ENCODE measurements around the gene SPG11. TPM values are rescaled to one million over a fixed set of nuclear protein-coding genes. Genes with fewer than 3 reads are reported as not detected.
A peak's percentile ranks its signal among the peaks of the same experiment; 100 is the strongest.
"Not testable (repeated sequence)": the region's sequence is repeated elsewhere in the genome, so short reads cannot be mapped to it uniquely, and the experiment has no call there.

Gene SPG11, protein sequence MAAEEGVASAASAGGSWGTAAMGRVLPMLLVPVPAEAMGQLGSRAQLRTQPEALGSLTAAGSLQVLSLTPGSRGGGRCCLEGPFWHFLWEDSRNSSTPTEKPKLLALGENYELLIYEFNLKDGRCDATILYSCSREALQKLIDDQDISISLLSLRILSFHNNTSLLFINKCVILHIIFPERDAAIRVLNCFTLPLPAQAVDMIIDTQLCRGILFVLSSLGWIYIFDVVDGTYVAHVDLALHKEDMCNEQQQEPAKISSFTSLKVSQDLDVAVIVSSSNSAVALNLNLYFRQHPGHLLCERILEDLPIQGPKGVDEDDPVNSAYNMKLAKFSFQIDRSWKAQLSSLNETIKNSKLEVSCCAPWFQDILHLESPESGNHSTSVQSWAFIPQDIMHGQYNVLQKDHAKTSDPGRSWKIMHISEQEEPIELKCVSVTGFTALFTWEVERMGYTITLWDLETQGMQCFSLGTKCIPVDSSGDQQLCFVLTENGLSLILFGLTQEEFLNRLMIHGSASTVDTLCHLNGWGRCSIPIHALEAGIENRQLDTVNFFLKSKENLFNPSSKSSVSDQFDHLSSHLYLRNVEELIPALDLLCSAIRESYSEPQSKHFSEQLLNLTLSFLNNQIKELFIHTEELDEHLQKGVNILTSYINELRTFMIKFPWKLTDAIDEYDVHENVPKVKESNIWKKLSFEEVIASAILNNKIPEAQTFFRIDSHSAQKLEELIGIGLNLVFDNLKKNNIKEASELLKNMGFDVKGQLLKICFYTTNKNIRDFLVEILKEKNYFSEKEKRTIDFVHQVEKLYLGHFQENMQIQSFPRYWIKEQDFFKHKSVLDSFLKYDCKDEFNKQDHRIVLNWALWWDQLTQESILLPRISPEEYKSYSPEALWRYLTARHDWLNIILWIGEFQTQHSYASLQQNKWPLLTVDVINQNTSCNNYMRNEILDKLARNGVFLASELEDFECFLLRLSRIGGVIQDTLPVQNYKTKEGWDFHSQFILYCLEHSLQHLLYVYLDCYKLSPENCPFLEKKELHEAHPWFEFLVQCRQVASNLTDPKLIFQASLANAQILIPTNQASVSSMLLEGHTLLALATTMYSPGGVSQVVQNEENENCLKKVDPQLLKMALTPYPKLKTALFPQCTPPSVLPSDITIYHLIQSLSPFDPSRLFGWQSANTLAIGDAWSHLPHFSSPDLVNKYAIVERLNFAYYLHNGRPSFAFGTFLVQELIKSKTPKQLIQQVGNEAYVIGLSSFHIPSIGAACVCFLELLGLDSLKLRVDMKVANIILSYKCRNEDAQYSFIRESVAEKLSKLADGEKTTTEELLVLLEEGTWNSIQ (N-terminal part only)
- 49.2 TPM for total RNA-seq
- long read RNA-seq, full-length matches to known transcripts = 3 of 24 reads
- long read RNA-seq, partial matches to known transcripts = 10 of 24 reads
- long read RNA-seq, other reads (novel, unspliced or antisense) = 11 of 24 reads

DNA sequence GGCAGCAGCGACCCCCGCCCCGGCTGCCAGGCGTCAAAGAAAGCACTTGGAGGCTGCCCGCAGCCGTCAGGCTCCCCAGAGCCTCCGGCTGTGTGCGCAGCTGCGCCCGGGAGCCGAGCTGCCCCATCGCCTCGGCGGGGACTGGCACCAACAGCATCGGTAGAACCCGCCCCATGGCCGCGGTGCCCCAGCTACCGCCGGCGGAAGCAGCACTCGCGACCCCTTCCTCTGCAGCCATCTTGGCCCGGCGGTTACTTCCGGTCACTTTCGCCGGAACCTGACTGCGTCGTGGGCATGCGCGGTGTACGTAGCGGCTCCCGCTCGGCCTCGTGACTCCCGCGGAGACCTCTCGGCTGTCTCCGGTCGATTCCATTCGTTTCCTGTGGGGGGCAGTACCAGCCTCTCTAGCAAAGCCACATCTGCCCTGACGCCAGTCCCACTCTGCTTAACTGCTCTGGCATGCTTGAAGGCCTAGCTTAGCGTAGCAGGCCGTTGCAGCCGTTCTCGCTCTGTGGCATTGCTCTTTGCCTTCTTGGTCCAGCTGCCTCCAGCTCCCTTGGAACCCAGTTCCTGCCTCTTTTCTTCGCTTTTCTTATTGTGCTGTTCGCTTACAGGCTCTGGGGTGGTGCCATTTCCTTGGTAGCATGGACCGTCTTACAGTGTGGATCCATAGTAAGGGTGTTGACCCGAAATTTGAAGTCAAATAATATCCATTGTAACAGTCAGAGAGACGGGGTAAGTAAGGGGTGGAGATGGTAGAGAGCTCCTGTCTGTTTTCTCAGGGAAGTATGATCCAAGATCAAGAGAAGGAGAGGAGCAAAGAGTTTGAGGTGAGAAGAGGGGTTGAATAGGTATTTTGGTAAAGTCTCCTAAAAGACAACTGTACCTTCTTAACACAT, at the start of gene SPG11:
Gene SPG11, minus strand, starts transcription at position 253 of the 899 bp plus-strand sequence. Its CDS starts 15 bp downstream, at position 238.
- peak; percentile 99 for DNase-seq (ENCODE audit: low spot score)
- intact Hi-C loops (cut with DNase I) = loop anchor here (1.0 to 2.0 kb wide), 3 partner anchors 48 to 74 kb away; partner anchors contain the start of genes B2M and PATL2

DNA sequence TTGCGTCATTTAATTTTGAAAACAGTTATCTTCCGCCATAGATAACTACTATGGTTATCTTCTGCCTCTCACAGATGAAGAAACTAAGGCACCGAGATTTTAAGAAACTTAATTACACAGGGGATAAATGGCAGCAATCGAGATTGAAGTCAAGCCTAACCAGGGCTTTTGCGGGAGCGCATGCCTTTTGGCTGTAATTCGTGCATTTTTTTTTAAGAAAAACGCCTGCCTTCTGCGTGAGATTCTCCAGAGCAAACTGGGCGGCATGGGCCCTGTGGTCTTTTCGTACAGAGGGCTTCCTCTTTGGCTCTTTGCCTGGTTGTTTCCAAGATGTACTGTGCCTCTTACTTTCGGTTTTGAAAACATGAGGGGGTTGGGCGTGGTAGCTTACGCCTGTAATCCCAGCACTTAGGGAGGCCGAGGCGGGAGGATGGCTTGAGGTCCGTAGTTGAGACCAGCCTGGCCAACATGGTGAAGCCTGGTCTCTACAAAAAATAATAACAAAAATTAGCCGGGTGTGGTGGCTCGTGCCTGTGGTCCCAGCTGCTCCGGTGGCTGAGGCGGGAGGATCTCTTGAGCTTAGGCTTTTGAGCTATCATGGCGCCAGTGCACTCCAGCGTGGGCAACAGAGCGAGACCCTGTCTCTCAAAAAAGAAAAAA, 49.0 kb upstream of the SPG11 start:
- intact Hi-C loops (cut with DNase I) = no loop called here
- DNase-seq (ENCODE audit: low spot score) = peak; percentile 86

DNA sequence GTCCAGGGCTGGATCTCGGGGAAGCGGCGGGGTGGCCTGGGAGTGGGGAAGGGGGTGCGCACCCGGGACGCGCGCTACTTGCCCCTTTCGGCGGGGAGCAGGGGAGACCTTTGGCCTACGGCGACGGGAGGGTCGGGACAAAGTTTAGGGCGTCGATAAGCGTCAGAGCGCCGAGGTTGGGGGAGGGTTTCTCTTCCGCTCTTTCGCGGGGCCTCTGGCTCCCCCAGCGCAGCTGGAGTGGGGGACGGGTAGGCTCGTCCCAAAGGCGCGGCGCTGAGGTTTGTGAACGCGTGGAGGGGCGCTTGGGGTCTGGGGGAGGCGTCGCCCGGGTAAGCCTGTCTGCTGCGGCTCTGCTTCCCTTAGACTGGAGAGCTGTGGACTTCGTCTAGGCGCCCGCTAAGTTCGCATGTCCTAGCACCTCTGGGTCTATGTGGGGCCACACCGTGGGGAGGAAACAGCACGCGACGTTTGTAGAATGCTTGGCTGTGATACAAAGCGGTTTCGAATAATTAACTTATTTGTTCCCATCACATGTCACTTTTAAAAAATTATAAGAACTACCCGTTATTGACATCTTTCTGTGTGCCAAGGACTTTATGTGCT, 48.4 kb upstream of the SPG11 start:
- intact Hi-C loops (cut with DNase I) = loop anchor here (1.0 kb wide), 2 partner anchors 16 to 49 kb away; partner anchors contain the start of gene SPG11
- DNase-seq (ENCODE audit: low spot score) = peak; percentile 80

DNA sequence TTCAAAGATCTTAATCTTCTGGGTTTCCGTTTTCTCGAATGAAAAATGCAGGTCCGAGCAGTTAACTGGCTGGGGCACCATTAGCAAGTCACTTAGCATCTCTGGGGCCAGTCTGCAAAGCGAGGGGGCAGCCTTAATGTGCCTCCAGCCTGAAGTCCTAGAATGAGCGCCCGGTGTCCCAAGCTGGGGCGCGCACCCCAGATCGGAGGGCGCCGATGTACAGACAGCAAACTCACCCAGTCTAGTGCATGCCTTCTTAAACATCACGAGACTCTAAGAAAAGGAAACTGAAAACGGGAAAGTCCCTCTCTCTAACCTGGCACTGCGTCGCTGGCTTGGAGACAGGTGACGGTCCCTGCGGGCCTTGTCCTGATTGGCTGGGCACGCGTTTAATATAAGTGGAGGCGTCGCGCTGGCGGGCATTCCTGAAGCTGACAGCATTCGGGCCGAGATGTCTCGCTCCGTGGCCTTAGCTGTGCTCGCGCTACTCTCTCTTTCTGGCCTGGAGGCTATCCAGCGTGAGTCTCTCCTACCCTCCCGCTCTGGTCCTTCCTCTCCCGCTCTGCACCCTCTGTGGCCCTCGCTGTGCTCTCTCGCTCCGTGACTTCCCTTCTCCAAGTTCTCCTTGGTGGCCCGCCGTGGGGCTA, 47.8 kb upstream of the SPG11 start, which contains the start of the genes B2M and PATL2:
Gene B2M, plus strand, starts transcription at position 422 of the 647 bp plus-strand sequence. Its CDS starts 30 bp downstream, at position 452.
Gene PATL2, minus strand, starts transcription at position 228 of the 647 bp plus-strand sequence. CDS start 34,833 bp downstream, outside the sequence.
- peak; percentile 98 for DNase-seq (ENCODE audit: low spot score)
- intact Hi-C loops (cut with DNase I) = loop anchor here (1.0 kb wide), 2 partner anchors 17 to 48 kb away; partner anchors contain the start of gene SPG11

DNA sequence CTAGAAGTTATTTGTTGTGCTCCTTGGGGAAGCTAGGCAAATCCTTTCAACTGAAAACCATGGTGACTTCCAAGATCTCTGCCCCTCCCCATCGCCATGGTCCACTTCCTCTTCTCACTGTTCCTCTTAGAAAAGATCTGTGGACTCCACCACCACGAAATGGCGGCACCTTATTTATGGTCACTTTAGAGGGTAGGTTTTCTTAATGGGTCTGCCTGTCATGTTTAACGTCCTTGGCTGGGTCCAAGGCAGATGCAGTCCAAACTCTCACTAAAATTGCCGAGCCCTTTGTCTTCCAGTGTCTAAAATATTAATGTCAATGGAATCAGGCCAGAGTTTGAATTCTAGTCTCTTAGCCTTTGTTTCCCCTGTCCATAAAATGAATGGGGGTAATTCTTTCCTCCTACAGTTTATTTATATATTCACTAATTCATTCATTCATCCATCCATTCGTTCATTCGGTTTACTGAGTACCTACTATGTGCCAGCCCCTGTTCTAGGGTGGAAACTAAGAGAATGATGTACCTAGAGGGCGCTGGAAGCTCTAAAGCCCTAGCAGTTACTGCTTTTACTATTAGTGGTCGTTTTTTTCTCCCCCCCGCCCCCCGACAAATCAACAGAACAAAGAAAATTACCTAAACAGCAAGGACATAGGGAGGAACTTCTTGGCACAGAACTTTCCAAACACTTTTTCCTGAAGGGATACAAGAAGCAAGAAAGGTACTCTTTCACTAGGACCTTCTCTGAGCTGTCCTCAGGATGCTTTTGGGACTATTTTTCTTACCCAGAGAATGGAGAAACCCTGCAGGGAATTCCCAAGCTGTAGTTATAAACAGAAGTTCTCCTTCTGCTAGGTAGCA, 47.0 kb upstream of the SPG11 start:
- intact Hi-C loops (cut with DNase I) = loop anchor here (1.0 kb wide), 2 partner anchors 18 to 47 kb away; partner anchors contain the start of gene SPG11

DNA sequence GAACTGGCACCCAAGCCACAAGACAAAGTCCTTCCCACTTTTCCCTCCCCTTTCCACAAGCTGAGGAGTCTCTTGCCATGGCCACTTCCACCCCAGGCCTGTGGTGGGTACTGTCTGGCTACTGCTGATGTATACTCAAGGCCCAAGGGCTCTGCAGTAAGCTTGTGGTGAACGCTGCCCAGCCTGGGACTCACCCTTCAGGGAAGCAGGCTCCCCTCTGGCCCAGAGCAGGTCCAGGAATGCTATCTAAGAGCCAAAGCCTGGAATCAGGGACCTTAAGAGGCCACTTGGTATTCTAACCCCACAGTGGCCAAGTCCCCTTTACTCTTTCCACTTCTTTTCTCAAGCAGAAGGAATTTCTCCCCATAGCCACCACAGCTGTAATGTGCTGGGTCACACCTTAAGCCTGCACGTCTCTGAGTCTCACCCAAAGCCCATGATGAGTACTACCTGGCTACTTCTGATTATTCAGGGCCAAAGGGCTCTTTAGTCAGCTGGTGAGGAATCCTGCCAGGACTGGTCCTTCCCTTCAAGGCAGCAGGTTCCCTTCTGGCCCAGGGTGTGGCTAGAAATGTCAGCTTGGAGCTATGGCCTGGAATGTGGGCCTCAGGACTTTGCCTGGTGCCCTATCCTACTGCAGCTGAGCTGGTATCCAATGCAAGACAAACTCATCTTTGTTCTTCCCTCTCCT, 43.6 kb upstream of the SPG11 start:
- intact Hi-C loops (cut with DNase I) = no loop called here
- DNase-seq (ENCODE audit: low spot score) = no peak

More for the DNA sequence above, 47.0 kb upstream of the SPG11 start:
- peak; percentile 83 for DNase-seq (ENCODE audit: low spot score)

DNA sequence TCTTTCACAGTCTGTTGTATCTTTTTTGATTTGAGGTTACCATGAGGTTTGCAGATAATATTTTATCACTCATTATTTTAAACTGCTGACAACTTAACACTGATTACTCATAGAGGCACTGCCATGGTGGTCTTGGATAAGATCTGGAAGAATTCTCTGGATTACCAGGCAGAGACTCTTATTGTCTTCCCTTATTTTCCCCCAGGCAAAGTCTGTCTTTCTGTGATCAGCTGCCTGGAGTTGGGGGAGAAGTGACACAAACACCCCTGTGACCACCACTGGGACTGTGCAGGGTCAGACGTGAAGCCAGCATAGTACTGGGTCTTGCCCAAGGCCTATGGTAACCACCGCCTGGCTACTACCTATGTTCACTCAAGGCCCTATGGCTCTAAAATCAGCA, 42.9 kb upstream of the SPG11 start:
- intact Hi-C loops (cut with DNase I) = no loop called here
- no peak for DNase-seq (ENCODE audit: low spot score)

DNA sequence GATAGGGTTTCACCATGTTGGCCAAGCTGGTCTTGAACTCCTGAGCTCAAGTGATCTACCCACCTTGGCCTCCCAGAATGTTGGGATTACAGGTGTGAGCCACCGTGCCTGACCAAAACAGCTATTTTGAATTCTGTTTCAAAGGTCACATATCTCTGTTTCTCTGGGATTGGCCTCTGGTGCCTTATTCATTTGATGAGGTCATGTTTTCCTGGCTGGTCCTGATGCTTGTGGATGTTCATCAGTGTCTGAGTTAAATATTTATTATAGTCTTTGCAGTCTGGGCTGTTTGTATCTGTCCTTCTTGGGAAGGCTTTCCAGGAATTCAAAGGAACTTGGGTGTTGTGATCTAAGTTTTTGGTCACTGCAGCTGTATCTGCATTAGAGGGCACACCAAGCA, 42.5 kb upstream of the SPG11 start:
- no peak for DNase-seq (ENCODE audit: low spot score)
- intact Hi-C loops (cut with DNase I) = no loop called here

DNA sequence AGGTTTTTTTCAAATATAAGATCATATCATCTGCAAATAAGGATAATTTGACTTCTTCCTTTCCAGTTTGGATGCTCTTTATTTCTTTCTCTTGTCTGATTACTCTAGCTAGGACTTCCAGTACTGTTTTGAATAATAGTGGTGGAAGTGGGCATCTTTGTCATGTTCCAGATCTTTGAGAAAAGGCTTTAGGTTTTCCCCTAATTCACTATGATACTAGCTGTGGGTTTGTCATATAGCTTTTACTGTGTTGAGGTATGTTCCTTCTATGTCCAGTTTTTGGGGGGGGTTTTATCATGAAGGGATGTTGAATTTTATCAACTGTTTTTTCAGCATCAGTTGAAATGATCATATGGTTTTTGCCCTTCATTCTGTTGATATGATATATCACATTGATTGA, 37.2 kb upstream of the SPG11 start:
- DNase-seq (ENCODE audit: low spot score); intact Hi-C loops (cut with DNase I): not testable (repeated sequence)

DNA sequence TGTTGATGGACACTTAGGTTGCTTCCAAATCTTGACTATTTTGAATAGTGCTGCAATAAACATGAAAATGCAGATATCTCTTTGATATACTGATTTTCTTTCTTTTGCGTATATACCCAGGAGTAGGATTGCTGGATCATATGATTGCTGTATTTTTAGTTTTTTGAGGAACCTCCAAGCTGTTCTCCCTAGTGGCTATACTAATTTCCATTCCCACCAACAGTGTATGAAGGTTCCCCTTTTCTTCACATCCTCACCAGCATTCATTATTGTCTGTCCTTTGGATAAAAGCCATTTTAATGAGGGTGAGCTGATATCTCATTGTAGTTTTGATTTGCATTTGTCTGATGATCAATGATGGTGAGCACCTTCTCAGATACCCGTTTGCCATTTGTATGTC, 35.2 kb upstream of the SPG11 start:
- DNase-seq (ENCODE audit: low spot score) = no peak
- intact Hi-C loops (cut with DNase I) = no loop called here

DNA sequence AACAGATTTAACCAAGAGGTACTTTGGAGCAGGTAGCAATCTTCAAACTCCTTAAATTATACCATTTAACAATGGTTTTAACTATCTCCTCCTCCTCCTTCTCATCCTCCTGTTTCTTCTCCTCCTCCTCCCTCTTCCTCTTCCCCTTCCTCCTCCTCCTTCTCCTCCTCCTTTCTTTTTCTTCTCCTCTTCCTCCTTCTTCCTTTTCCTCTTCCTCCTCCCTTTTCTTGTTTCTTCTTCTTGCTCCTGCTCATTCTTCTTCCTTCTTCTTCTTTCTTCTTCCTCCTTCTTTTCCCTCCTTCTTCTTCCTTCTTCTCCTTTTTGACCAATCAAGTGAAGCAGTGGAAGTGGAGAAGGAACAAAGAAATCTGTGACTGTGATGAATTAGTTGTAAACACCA, 33.6 kb upstream of the SPG11 start:
- intact Hi-C loops (cut with DNase I) = no loop called here
- DNase-seq (ENCODE audit: low spot score) = no peak

DNA sequence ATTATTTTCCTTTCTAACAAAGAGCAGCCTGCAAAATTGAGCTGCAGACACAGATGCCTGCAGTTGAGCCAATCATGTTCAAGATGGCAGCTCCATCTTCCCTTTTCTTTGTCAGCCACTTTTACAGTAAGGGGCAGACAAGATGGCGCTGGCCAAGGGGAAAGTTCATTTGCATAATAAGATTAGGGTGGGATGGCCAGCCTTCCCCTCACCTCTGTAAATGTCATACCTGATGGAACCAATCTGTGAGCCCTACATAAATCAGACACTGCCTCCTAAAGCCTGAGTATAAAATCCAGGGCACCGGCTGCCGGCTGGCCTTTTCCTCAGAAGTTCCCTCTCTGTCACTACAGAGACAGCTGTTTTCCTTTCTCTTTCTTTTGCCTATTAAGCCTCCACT, 31.8 kb upstream of the SPG11 start:
- intact Hi-C loops (cut with DNase I) = no loop called here
- DNase-seq (ENCODE audit: low spot score) = no peak

DNA sequence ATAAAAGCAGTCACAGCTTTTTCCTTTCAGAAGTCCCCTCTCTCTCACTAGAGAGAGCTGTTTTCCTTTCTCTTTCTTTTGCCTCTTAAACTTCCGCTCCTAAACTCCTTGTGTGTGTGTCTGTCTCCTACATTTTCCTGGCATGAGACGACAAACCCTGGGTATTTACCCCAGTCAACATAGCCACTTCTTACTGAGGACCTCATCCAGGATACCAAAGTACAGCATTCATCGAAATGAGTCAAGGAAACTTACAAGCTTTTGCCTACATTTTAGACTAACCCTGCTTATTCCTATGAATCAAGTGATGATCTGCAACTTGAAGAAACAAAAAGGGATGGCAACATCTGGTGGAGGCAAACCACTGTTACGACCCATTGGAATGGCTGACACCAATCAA, 31.0 kb upstream of the SPG11 start:
- intact Hi-C loops (cut with DNase I) = no loop called here
- DNase-seq (ENCODE audit: low spot score) = no peak

DNA sequence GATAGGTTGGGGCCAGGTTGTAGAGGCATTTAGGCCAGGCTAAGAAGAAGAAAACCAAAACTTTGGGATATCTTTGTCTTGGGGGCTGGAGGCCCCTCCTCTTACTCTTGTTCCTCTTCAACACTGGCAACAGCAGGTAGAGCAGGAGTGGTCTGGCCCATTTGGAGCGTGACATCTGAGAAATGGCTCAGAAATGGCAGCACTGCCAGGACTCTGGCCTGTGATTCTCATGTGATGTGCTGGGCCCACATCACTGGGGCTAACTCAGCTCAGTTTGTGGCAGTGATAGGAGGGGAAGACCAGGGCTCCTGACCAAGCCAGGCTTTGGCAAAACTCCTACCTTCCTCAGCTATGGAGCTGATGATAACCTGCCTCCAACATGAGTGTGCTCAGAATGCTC, 29.2 kb upstream of the SPG11 start:
- intact Hi-C loops (cut with DNase I) = no loop called here

DNA sequence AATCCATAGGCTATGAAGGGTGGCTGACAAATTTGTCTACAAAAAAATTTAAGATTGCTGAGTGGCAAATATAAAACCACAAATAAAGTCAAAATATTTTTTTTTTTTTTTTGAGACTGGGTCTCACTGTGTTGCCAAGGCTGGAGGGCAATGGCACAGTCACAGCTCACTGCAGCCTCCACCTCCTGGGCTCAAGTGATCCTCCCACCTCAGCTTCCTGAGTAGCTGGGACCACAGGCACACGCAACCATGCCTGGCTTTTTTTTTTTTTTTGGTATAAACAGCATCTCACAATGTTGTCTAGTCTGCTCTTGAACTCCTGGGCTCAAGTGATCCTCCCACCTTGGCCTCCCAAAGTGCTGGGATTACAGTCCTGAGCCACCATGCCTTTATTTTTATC, 26.8 kb upstream of the SPG11 start:
- intact Hi-C loops (cut with DNase I); DNase-seq (ENCODE audit: low spot score): not testable (repeated sequence)

More for the DNA sequence above, 29.2 kb upstream of the SPG11 start:
- DNase-seq (ENCODE audit: low spot score) = no peak
